ENCODE measurements around the gene ABCG4.
"Not testable (repeated sequence)": the region's sequence is repeated elsewhere in the genome, so short reads cannot be mapped to it uniquely, and the experiment has no call there.

GRCh38 chr11:119184399-119184798 is 35.5 kb downstream of the ABCG4 start:
- not testable (repeated sequence) for TF ChIP-seq CTCF (IDR thresholded peaks at IDR 0.05); EZH2 (IDR thresholded peaks at IDR 0.05; ENCODE audit: borderline replicate concordance, insufficient read depth, low read depth, low read length, poor library complexity, severe bottlenecking)
